Stimulated activated CD4-positive, alpha-beta T cell treated with anti-CD3 and anti-CD28 coated beads, Interleukin-12 subunit alpha, Interleukin-12 subunit beta, amount 100 ng/mL, for 48 hours (primary cell): Measurements from ENCODE around the gene PSG4.
"Not testable (repeated sequence)": the region's sequence is repeated elsewhere in the genome, so short reads cannot be mapped to it uniquely, and the experiment has no call there.

Experiments used
- DNase-seq, 3 donors: peaks; one replicate each; pipeline ENCODE4 v3.0.0-alpha.2; 2020; ENCODE audit warnings: low read depth in 2 of 3, low spot score in 1 of 3

The PSG4 gene

GRCh38 chr19:43205471-43206105 lies at the start of gene PSG4:
TSS of gene PSG4 (minus strand) at chr19:43205638. CDS start at chr19:43205536, 102 bp downstream.
- DNase-seq = not testable (repeated sequence)

GRCh38 chr19:43251428-43251827 lies 46.0 kb upstream of the PSG4 start:
- DNase-seq = not testable (repeated sequence)

- DNase-seq = not testable (repeated sequence)
Observed at GRCh38 chr19:43250296-43250695, 44.9 kb upstream of the PSG4 start.

GRCh38 chr19:43248635-43249002 lies 43.2 kb upstream of the PSG4 start:
- not testable (repeated sequence) for DNase-seq

GRCh38 chr19:43247243-43247880 lies 41.9 kb upstream of the PSG4 start:
- not testable (repeated sequence) for DNase-seq

GRCh38 chr19:43245848-43246247 lies 40.4 kb upstream of the PSG4 start:
- not testable (repeated sequence) for DNase-seq

- not testable (repeated sequence) for DNase-seq
Observed at GRCh38 chr19:43242211-43242610, 36.8 kb upstream of the PSG4 start.

- not testable (repeated sequence) for DNase-seq
Observed at GRCh38 chr19:43238213-43238612, 32.8 kb upstream of the PSG4 start.

GRCh38 chr19:43235686-43236085 lies 30.2 kb upstream of the PSG4 start:
- DNase-seq = not testable (repeated sequence)

GRCh38 chr19:43229315-43229714 lies 23.9 kb upstream of the PSG4 start:
- DNase-seq = no peak

- peak in 2 of 3 donors; percentile 2 to 5 for DNase-seq
Observed at GRCh38 chr19:43228730-43229129, 23.3 kb upstream of the PSG4 start.

- DNase-seq = not testable (repeated sequence)
Observed at GRCh38 chr19:43226986-43227385, 21.5 kb upstream of the PSG4 start.

- no peak for DNase-seq
Observed at GRCh38 chr19:43224855-43225253, 19.4 kb upstream of the PSG4 start.

GRCh38 chr19:43224201-43224854 lies 18.9 kb upstream of the PSG4 start:
- DNase-seq = not testable (repeated sequence)

- DNase-seq = not testable (repeated sequence)
Observed at GRCh38 chr19:43221891-43222290, 16.5 kb upstream of the PSG4 start.

GRCh38 chr19:43219136-43219535 lies 13.7 kb upstream of the PSG4 start:
- not testable (repeated sequence) for DNase-seq

- not testable (repeated sequence) for DNase-seq
Observed at GRCh38 chr19:43215881-43216280, 10.4 kb upstream of the PSG4 start.

GRCh38 chr19:43207991-43208390 lies 2.6 kb upstream of the PSG4 start:
- DNase-seq = no peak

GRCh38 chr19:43207174-43207573 lies 1.7 kb upstream of the PSG4 start:
- DNase-seq = peak in 1 of 3 donors; percentile 14

GRCh38 chr19:43203611-43204010 lies 1.8 kb downstream of the PSG4 start:
- DNase-seq = not testable (repeated sequence)

- not testable (repeated sequence) for DNase-seq
Observed at GRCh38 chr19:43201891-43202290, 3.5 kb downstream of the PSG4 start.

GRCh38 chr19:43201337-43201801 lies 4.1 kb downstream of the PSG4 start:
- DNase-seq = not testable (repeated sequence)
